Karpas-422 (cell line): ENCODE results near the gene DYRK1A. TPM values are rescaled to one million over a fixed set of nuclear protein-coding genes. Genes with fewer than 3 reads are reported as not detected.

ENCODE experiments used
- DNase-seq: peaks from one replicate; pipeline ENCODE4 v3.0.0-alpha.2; 2015
- H2AFZ ChIP-seq: fragments of 200-600 bp; sonication (generic); 2 replicates; pipeline ENCODE4 v1.6.1; 2014; ENCODE audit warnings: antibody characterized with exemption, low read length, mixed read lengths
- H3K27ac ChIP-seq: fragments of 200-600 bp; sonication (generic); 2 replicates; pipeline ENCODE4 v1.5.1; 2014; ENCODE audit warnings: mild to moderate bottlenecking, low read length, moderate library complexity
- H3K27me3 ChIP-seq: fragments of 200-600 bp; sonication (generic); 2 replicates; pipeline ENCODE4 v1.6.1; 2014; ENCODE audit warnings: low read length, mixed read lengths
- H3K36me3 ChIP-seq: fragments of 200-600 bp; sonication (generic); 2 replicates; pipeline ENCODE4 v1.6.1; 2014; ENCODE audit warnings: low read length, mixed read lengths; ENCODE audit not compliant: insufficient read depth
- H3K4me1 ChIP-seq: fragments of 200-600 bp; sonication (generic); 2 replicates; pipeline ENCODE4 v1.6.1; 2014; ENCODE audit warnings: mild to moderate bottlenecking, low read length, mixed read lengths
- H3K4me2 ChIP-seq: fragments of 200-600 bp; sonication (generic); 2 replicates; pipeline ENCODE4 v1.6.1; 2014; ENCODE audit warnings: low read length, low read depth, mild to moderate bottlenecking; ENCODE audit not compliant: poor library complexity, severe bottlenecking
- H3K4me3 ChIP-seq: fragments of 200-600 bp; sonication (generic); 2 replicates; pipeline ENCODE4 v1.5.1; 2014; ENCODE audit warnings: mild to moderate bottlenecking, antibody characterized with exemption, low read length, mixed read lengths
- H3K79me2 ChIP-seq: fragments of 200-600 bp; sonication (generic); 2 replicates; pipeline ENCODE4 v1.6.1; 2014; ENCODE audit warnings: mild to moderate bottlenecking, low read length, mixed read lengths
- H3K9ac ChIP-seq: fragments of 200-600 bp; sonication (generic); 2 replicates; pipeline ENCODE4 v1.6.0; 2014; ENCODE audit warnings: low read length
- H3K9me2 ChIP-seq: fragments of 200-600 bp; sonication (generic), shearing (Covaris generic); replicated peaks from 2 replicates; pipeline ENCODE4 v1.6.0; 2014; ENCODE audit warnings: mild to moderate bottlenecking, low read length, moderate library complexity; ENCODE audit not compliant: insufficient read depth
- H3K9me3 ChIP-seq: fragments of 300-700, 200-600 bp; sonication (generic); 2 replicates; pipeline ENCODE4 v1.6.1; 2014; ENCODE audit warnings: low read length, mixed read lengths
- H4K20me1 ChIP-seq: fragments of 200-600 bp; sonication (generic); 2 replicates; pipeline ENCODE4 v1.6.1; 2014; ENCODE audit warnings: mild to moderate bottlenecking, antibody characterized with exemption, low read length, low read depth; ENCODE audit not compliant: insufficient read depth
- total RNA-seq: library from RNA; depleted of rRNA; stranded (reverse); fragments of >200 nt; shearing (Covaris generic); gene quantifications from 2 replicates; pipeline ENCODE4 v1.2.3, GENCODE V29; 2014; ENCODE audit warnings: low replicate concordance

Gene DYRK1A
- total RNA-seq, 1 experiment from 2014 or later: 98.2 TPM

- Histone ChIP-seq H3K36me3 (no peaks in the 10 kb centered on the region), H4K20me1 (peaks cover 37% of the 10 kb centered on the region), H3K4me1 (peaks cover 50% of the 10 kb centered on the region), H3K9me3 (no peaks in the 10 kb centered on the region), H3K79me2 (peaks cover 58% of the 10 kb centered on the region), H3K4me3 (peak overlapping the region; percentile 77), H2AFZ (no peak overlapping the region), H3K9me2 (no peaks in the 10 kb centered on the region), H3K27me3 (no peaks in the 10 kb centered on the region), H3K27ac (peak overlapping the region; percentile 60), H3K4me2 (peak overlapping the region; percentile 72), H3K9ac (peak overlapping the region; percentile 92)
- DNase-seq: peak; percentile 69
Measured at GRCh38 chr21:37367703-37368540, 1.3 kb downstream of the DYRK1A start.

GRCh38 chr21:37368541-37369279, 2.1 kb downstream of the DYRK1A start:
- H4K20me1 ChIP-seq: peaks cover 45% of the 10 kb centered on the region
- H3K79me2 ChIP-seq: peaks cover 66% of the 10 kb centered on the region
- peak overlapping the region; percentile 72 for H3K4me2 ChIP-seq
- no peaks in the 10 kb centered on the region for H3K9me3 ChIP-seq
- peak overlapping the region; percentile 60 for H3K27ac ChIP-seq
- peak overlapping the region; percentile 92 for H3K9ac ChIP-seq
- no peaks in the 10 kb centered on the region for H3K36me3 ChIP-seq
- H2AFZ ChIP-seq: no peak overlapping the region
- DNase-seq: peak; percentile 49
- peaks cover 58% of the 10 kb centered on the region for H3K4me1 ChIP-seq
- H3K9me2 ChIP-seq: no peaks in the 10 kb centered on the region
- H3K27me3 ChIP-seq: no peaks in the 10 kb centered on the region
- H3K4me3 ChIP-seq: peak overlapping the region; percentile 77

- H4K20me1 ChIP-seq: peaks cover 49% of the 10 kb centered on the region
- no peaks in the 10 kb centered on the region for H3K36me3 ChIP-seq
- no peak overlapping the region for H2AFZ ChIP-seq
- H3K4me1 ChIP-seq: peaks cover 64% of the 10 kb centered on the region
- no peaks in the 10 kb centered on the region for H3K9me2 ChIP-seq
- H3K27me3 ChIP-seq: no peaks in the 10 kb centered on the region
- peak overlapping the region; percentile 77 for H3K4me3 ChIP-seq
- peak overlapping the region; percentile 72 for H3K4me2 ChIP-seq
- H3K27ac ChIP-seq: peak overlapping the region; percentile 60; the same call in 1 of the 2 replicates
- H3K9ac ChIP-seq: peak overlapping the region; percentile 92
- DNase-seq: no peak
- H3K9me3 ChIP-seq: no peaks in the 10 kb centered on the region
- peaks cover 73% of the 10 kb centered on the region for H3K79me2 ChIP-seq
Measured at GRCh38 chr21:37369307-37369854, 2.8 kb downstream of the DYRK1A start.

GRCh38 chr21:37370152-37371040, 3.8 kb downstream of the DYRK1A start:
- no peak for DNase-seq
- Histone ChIP-seq H3K9ac (peak overlapping the region; percentile 92), H4K20me1 (peaks cover 52% of the 10 kb centered on the region), H3K4me2 (peak overlapping the region; percentile 72), H3K27ac (peak overlapping the region; percentile 27), H3K4me1 (peaks cover 58% of the 10 kb centered on the region), H2AFZ (no peak overlapping the region), H3K9me3 (no peaks in the 10 kb centered on the region), H3K27me3 (no peaks in the 10 kb centered on the region), H3K79me2 (peaks cover 83% of the 10 kb centered on the region), H3K4me3 (peak overlapping the region; percentile 77), H3K9me2 (no peaks in the 10 kb centered on the region), H3K36me3 (no peaks in the 10 kb centered on the region)

GRCh38 chr21:37371041-37371397, 4.4 kb downstream of the DYRK1A start:
- Histone ChIP-seq H3K4me2 (peak overlapping the region; percentile 72), H2AFZ (no peak overlapping the region), H3K27me3 (no peaks in the 10 kb centered on the region), H3K9me2 (no peaks in the 10 kb centered on the region), H3K4me1 (peaks cover 55% of the 10 kb centered on the region), H3K9ac (no peak overlapping the region), H3K4me3 (no peak overlapping the region), H4K20me1 (peaks cover 58% of the 10 kb centered on the region), H3K9me3 (no peaks in the 10 kb centered on the region), H3K27ac (peak overlapping the region; percentile 27; the same call in 1 of the 2 replicates), H3K36me3 (no peaks in the 10 kb centered on the region), H3K79me2 (peaks cover 89% of the 10 kb centered on the region)
- DNase-seq: no peak

GRCh38 chr21:37372127-37372731, 5.7 kb downstream of the DYRK1A start:
- no peaks in the 10 kb centered on the region for H3K9me3 ChIP-seq
- H3K4me1 ChIP-seq: peaks cover 55% of the 10 kb centered on the region
- no peaks in the 10 kb centered on the region for H3K27me3 ChIP-seq
- H4K20me1 ChIP-seq: peaks cover 68% of the 10 kb centered on the region
- no peak overlapping the region for H3K4me3 ChIP-seq
- no peak overlapping the region for H3K9ac ChIP-seq
- no peak overlapping the region for H3K4me2 ChIP-seq
- H3K79me2 ChIP-seq: peaks cover 97% of the 10 kb centered on the region
- no peaks in the 10 kb centered on the region for H3K9me2 ChIP-seq
- no peak overlapping the region for H3K27ac ChIP-seq
- no peak overlapping the region for H2AFZ ChIP-seq
- no peak for DNase-seq
- no peaks in the 10 kb centered on the region for H3K36me3 ChIP-seq

GRCh38 chr21:37372951-37373350, 6.4 kb downstream of the DYRK1A start:
- peaks cover 100% of the 10 kb centered on the region for H3K79me2 ChIP-seq
- no peak overlapping the region for H3K9ac ChIP-seq
- H3K36me3 ChIP-seq: no peaks in the 10 kb centered on the region
- H3K4me3 ChIP-seq: no peak overlapping the region
- peaks cover 73% of the 10 kb centered on the region for H4K20me1 ChIP-seq
- no peaks in the 10 kb centered on the region for H3K27me3 ChIP-seq
- DNase-seq: no peak
- H3K9me3 ChIP-seq: no peaks in the 10 kb centered on the region
- no peak overlapping the region for H3K27ac ChIP-seq
- H3K4me2 ChIP-seq: no peak overlapping the region
- peaks cover 59% of the 10 kb centered on the region for H3K4me1 ChIP-seq
- no peaks in the 10 kb centered on the region for H3K9me2 ChIP-seq
- H2AFZ ChIP-seq: no peak overlapping the region
